GM18858 (cell line): Measurements from ENCODE around the gene SLC27A2.
A peak's percentile ranks its signal among the peaks of the same experiment; 100 is the strongest.

Experiments used
- ATAC-seq: cut with Tn5 transposase; IDR thresholded peaks from one replicate; pipeline ENCODE4 v1.9.1; 2021; ENCODE audit not compliant: unreplicated experiment

Gene SLC27A2

DNA sequence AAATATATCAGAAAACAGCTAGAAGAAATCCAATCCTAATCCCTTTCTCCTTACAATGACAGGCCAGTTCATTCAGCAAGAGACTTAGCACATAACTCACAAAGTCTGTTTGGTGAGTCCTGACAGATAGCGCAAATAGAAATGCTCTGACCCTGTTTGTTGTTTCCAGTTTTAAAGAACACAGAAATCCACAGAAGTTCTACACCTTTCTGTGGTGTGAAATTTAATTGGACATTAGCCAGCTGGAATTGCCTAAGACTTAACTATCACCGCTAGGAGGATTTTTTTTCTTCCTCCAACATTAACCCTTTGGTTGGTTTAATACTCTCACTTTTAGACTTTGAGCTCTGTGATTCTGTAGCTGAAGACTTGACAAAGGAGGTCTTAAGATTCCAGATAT is 52.8 kb downstream of the SLC27A2 start:
- ATAC-seq, result no peak

DNA sequence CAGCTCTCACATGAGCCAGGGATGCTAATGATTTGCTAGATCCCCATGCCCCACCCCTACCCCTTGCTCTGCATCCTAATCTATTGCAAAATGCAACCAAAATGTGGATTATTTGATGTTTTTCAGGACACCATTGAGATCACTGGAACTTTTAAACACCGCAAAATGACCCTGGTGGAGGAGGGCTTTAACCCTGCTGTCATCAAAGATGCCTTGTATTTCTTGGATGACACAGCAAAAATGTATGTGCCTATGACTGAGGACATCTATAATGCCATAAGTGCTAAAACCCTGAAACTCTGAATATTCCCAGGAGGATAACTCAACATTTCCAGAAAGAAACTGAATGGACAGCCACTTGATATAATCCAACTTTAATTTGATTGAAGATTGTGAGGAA is 53.8 kb downstream of the SLC27A2 start:
- no peak for ATAC-seq

DNA sequence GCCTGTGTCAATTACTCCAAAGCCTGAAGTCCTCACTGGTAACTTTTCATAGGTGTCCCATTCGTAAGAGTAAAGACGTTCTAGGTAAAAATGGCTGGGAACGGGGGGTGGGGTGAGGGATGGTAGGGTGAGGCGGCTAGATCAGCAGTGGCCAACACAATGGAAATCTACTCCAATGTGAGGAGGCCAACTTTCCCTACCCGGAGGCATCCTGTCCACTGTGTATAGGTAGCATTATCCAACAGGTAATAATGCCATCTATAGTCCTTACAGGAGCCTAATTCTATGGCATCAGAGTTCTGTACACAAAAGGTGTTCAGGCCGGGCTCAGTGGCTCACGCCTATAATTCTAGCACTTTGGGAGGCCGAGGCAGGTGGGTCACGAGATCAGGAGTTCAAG is 54.4 kb downstream of the SLC27A2 start:
- ATAC-seq, result no peak

DNA sequence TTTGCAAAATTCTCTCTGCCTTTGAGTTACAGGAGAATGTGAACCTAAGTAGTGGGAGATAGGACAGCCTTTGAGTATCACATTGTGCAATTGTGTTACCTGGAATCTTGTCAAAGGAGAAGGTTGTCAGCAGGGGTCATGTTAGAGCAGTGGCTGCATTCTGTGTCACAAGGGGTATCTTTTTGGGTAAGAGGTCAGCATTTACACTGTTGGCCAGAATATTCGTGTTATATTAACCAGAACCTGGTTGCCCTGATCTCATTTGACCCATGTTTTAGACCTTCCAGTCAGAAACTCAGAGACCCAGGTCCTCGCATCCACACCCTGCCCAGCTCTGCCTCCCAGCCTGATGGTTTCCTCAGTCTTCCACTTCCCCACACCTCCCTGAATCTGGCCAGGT is 56.3 kb downstream of the SLC27A2 start:
- ATAC-seq, result no peak

DNA sequence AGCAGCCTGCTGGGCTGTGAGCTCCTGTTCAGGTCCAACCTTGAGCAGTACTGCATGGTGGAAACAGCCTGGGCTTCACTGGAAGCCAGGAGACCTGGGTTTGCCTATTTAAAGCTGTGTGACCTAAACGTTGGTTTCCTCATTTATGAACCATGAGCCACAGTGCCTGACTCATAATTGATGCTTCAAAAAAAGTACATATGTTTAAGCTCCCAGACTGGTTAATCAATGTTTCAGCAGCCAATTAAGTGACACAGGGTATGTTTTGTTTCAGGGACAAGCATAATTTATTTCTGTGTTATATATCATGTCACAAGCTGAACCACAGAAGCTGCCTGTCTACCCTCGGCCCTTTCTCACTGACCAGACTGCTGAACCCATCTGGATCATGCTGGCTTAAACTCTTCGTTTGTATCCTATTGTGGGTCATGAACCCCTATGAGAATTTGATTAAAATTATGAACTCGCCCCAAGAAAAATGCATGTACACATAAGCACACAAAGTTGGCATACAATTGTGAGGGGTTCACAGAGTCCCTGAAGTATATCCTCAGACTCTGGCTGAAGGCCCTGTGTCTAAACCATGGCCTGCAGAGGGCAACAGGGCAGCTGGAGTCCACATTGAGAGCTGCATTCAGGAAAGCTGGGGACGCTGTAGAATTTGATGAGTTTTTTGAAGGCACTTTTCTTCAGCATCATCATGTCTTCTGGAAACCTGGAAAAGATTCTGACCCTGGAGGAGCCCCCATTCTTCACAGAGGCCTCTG is 59.9 kb downstream of the SLC27A2 start:
- no peak for ATAC-seq

DNA sequence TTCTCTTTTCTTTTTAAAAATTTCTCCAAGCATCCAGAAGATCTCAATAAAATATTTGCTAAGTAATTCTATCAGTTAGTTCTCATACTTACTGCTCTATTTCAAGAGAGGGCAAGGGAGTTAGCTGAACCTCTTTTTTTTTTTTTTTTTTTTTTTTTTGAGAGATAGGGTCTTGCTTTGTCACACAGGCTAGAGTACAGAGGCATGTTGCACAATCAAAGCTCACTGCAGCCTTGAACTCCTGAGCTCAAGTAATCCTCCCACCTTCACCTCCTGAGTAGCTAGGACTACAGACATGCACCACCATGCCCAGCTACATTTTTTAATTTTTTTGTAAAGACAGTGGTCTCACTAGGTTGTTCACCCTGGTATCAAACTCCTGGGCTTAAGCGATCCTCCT is 62.2 kb downstream of the SLC27A2 start:
- ATAC-seq, result no peak

DNA sequence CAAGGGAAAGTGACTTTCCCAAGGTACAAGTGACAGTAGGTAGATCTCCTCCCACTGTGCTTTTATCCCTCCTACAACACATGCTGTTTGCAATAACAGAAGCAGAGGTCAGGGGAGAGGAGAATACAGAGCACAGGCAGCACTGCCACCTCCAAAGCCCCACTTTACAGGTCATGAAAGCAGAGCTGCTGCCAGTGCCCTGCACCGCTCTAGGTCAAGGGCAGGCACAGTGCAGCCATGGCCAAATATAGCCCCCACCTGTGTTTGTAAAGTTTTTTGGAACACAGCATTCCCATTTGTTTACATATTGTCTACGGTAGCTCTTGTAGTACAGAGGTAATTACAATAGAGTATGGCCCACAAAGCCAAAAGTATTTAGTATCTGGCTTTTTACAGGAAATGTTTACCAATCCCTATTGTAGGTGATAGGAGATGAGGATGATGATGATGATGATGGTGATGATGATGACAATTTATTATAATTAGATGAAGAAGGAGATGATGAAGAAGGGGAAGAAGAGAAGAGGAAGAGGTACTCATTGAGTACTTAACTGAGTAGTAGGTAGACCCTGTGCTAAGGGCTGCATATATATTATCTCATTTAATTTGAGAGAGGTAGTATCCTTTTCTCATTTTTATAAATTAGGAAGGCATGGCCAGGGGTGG is 63.1 kb downstream of the SLC27A2 start:
- no peak for ATAC-seq

DNA sequence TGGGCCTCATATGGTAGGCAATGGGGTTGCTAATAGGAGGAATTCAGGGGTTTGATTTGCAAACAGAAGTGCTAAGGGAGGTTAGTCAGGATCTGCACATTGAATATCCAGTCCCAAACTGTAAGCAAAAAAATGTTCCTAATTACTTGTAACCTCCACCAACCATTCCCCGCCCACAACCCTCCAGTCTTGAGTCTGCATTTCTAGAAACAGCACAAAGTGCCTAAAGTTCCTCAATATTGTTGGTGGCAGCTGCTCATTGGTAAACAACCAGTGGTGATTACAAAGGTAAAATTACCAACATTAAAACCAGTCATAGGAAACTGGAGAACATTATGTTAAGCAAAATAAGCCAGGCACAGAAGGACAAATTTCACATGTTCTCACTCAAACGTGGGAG is 64.6 kb downstream of the SLC27A2 start:
- no peak for ATAC-seq

DNA sequence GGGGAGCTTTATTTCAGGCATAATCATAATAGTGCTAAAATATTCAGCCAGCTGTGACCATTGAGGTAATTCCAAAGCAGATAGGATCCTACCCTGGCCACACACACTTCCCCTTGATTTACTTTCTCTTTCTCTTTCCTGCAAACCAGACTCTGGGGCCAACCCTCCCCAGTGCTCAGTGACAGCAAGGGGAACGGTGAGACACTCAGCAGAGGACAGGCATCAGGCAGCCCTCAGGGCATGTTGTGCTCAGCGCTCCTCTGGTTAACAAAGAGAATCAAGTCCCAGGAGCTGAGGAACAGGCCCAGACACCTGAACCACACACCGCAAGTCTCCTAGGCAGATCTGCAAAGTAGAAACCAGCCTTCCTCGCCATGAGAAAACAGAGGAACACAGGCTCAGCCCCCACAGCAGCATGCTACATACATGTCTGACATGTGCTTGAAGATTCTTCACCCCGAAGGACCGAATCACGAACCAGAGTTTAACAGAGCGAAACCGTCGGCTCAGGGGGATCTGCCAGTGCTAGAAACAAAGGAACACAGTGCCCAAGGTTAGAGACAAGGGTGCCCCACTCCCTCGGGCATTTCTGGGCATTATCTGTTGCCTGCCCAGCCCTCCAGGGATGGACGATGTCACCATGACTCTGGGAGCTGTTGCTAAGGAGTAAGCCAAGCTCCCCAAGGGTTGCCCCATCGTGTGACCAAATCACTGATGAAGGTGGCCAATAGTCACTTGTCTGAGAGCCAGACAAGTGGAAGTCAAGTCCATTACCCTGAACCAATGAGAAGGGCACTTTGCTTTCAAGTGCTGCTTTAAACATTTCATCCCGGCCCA is 66.0 kb downstream of the SLC27A2 start:
- peak; percentile 94 for ATAC-seq

DNA sequence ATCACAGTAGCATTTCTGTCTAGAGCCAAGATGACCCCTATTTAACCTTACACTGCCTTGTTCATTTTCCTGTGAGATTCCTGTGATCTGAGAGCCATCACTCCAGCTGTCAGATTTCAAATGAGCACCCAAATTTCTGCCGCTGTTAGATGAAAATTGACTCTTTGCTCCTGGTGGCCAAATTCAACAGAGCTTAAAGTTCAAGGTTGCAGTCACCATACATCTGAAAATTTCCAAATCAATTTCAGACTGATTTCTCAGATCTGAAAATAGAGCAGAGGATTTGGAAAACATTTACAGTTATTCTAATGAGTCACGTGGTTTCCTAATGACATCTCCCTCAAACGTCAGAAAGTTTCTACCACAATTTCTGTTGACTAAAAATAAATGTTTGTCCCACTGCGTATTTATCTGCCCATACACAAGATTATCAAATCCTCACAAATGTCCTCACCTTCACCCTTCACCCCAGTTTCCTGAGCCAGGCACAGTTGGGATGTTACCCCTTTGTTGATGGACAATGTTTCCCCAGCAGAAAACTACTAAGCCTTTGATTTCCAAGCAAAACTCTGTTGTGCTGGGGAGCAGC is 67.1 kb downstream of the SLC27A2 start:
- ATAC-seq, result no peak

DNA sequence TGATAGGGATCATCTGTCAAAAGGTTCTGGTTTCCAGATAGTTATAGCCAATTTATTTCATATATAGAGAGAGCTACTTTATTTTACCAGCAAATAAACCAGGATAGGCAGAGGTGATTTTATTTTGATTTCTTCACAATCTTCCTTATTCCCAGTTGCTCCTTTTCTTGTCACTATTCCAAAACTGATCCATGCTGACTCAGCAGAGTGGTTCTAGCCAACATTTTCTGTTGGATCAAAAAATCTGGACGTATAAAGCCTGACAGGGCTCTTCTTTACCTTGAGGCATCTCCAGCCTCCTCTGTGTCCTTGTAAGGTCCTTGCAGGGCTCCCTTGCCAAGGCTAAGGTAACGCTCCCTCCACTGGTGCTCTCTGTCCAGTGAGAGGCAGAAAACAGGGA is 67.7 kb downstream of the SLC27A2 start:
- no peak for ATAC-seq

DNA sequence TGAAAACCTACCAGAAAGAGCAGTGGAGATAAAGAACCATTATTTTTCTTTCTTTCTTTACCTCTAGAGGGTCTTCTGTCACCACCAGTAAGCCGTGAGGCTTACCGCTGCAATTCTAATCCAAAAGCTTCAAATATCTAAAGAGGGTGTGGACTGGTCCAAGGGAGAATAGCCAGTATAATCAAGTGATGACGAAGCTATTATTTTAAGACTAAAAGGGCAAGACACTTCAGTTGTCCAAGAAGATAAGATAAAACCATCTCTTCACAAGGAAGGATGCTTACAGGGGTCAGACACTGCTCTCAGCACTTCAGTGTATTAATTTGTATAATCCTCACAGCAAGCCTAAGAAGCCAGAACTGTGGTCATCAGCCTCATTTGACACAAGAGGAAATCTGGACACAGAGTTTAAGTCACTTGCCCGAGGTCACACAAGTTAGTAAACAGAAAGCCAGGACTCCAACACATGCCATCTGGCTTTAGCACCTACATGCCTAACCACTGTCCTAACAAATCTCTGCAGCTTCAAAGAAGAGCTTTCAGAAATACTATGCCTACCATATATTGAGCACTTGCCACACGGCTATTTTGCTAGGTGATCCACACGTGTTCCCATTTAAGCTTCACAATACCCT is 68.9 kb downstream of the SLC27A2 start:
- ATAC-seq, result no peak

DNA sequence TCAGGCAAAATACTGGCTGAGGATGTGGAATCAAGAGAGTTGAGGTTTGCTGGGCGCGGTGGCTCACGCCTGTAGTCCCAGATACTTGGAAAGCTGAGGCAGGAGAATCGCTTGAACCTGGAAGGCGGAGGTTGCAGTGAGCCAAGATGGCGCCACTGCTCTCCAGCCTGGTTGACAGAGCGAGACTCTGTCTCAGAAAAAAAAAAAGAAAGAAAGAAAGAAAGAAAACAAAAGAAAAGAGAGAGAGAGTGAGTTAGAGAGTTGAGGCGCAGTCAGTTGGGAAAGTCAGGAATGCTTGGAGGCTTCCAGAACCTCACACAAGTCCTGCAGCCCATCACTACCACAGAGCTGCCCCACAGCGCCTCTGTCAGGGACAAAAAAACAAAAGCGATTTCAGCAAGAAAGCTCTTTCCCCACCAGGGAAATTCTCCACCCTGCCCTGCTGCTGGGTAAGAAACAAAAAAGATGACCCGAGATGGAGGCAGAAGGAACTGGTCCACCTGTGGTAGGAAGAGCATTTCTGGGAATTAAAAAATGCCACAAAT is 69.7 kb downstream of the SLC27A2 start:
- ATAC-seq, result no peak

DNA sequence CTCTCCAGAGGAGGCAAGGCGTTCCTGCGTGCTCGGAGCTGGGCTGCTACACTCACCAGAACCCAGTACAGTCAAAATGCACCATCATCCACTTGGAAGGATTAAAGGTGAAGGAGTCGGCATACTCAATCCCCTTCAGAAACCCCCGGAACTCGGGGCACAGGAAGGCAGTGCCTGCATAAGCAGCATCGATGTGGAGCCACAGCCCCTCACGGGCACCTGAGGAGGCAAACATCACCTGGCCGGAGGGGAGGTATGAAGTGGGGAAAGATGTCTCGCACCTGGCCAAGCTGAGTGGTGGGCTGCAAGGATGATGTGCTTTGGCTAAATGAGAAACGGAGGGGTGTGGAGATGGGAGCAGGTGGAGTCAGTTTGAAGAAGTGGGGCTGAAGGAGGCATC is 70.6 kb downstream of the SLC27A2 start:
- ATAC-seq, result no peak

DNA sequence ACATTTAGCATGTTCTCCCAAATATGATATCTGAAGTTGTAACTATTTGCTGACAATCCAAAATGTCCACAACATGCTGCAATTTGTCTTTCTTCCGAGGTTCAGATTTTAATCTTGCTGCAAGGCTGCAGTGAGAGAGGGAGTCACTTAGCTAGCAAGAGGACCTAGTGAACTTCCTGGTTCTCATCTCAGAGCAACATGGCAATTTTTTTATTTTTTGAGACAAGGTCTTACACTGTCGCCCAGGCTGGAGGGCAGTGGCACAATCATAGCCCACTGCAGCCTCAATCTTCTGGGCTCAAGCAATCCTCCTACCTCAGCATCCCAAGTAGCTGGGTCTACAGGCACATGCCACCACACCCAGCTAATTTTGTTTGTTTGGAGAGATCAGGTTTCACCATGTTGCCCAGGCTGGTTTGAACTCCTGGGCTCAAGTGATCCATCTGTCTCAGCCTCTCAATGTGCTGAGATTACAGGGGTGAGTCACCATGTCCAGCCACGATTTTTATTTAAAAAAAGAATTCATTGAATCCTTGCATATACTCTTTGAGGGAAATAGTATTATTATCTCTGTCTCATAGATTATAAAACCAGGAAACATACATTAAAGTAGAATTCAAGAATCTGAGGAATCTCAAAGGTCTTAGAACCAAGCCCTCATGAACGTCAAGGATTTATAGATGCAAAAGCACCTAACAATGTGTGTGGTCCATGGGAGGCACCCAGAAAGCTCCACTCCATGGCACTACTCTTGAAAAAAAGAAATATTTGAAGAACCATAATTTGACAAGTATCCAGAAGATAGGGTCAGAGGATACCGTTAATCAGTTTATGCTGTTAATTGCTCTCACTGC is 74.4 kb downstream of the SLC27A2 start:
- ATAC-seq, result no peak

DNA sequence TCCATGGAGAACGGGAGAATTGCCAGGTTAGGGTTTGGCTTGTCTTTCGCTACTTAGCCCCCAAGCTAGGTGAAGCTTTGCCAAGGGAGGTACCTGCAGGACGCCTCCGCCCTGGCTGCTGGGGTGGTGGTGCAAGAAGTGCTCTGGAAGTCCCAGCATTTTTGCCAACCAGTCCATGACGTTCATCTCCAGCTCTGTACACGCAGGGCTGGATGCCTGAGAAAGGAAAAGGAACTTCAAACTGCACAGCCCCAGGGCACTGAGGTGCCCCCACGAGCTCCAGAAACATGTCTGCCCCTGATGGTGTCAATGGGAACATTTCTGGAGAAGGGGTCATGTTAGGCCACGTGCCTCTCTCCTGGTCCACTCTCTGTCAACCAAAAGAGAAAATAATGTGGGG is 75.3 kb downstream of the SLC27A2 start:
- no peak for ATAC-seq

DNA sequence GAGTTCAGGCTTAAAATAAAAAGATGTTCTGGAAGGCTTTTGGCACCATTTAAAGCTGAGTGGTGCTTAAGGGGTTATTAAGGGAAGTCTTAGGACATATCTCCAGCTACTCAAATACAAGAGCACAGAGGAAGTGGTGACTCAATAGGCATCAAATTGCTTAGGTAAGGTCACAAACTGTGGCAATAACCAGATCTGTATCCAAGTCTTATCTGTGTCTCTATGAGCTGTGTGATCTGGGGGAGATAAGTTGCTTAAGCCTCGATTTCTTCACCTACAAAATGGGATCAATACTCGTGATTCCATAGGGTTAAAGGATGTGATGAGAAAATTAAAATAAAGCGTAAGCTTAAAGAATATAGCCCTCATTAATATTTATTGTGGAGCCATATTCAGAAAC is 75.9 kb downstream of the SLC27A2 start:
- no peak for ATAC-seq

DNA sequence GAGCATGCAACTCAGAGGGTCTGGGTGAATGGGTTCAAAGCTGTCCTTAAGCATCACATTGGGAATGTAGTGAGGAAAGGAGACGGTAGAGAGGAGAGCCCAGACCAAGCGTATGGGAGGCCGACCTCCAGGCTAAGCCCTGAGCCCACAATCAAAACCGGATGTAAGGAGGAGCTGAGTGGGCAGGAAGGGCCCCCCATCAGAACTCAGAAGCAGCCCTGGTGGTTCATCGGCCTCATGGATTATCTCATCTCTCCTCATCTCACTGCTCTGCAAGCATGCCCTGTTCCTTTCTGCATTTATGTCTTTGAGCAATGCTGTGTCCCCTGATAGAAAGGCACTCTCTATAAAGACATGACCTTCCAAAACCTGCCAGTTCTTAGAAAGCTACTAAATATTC is 77.3 kb downstream of the SLC27A2 start:
- no peak for ATAC-seq

DNA sequence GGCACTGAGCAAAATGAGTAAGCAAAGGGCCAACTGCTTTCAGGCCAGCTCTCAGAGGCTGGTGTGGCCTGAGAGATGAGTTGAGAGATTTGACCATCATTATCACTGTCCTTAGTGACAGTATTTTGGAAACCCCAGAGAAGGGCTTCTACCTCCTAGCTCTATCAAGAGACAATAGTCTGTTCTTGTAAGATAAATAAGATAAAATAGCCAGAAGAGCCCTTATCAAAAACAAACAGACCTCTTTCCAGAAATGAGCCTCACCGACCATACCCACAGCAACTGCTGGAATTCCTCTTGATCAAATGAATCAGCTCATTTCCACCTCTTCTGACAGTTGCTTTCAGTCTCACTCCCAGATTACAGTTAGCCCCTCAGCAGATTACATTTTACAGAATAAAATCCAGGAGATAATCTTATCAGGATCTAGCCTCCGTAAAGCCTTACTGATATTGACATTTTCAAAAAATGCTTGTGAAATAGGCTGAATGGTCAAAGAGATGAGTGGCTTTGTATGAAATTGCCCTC is 79.0 kb downstream of the SLC27A2 start:
- peak; percentile 39 for ATAC-seq

DNA sequence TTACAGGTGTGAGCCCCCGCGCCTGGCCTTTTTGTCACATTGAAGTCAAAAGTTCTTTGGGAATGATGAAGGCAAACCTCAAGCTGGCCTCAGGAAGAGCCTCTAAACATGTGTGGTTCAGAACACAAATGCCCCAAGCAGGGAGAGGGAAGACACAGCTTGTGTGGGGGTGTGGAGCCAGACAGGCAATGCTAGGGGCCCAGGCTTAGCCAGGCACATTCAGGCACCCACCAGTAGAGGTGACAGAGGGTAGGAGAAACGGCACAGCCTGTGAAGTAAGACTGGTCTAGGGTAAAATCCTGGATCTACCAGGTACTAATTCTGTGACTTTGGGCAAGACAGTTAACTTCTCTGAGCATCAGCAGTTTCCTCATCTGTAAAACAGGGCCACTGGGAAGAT is 80.0 kb downstream of the SLC27A2 start:
- no peak for ATAC-seq
